HepG2 (cell line): ENCODE results near the gene C2orf49. TPM values are rescaled to one million over a fixed set of nuclear protein-coding genes. Genes with fewer than 3 reads are reported as not detected.
A peak's percentile ranks its signal among the peaks of the same experiment; 100 is the strongest.

ENCODE experiments used
- FOXC1 ChIP-seq: sonication (generic); formaldehyde crosslinking; IDR thresholded peaks from 2 replicates; pipeline ENCODE4 v1.8.0; 2022; ENCODE audit warnings: mild to moderate bottlenecking, missing genetic modification reagents, borderline replicate concordance
- ISL2 ChIP-seq: sonication (generic); formaldehyde crosslinking; IDR thresholded peaks from 2 replicates; pipeline ENCODE4 v1.5.0; 2020; ENCODE audit warnings: missing genetic modification reagents
- KAT7 ChIP-seq: IDR thresholded peaks from 2 replicates; pipeline ENCODE4 v1.6.1; 2018; ENCODE audit warnings: borderline replicate concordance, missing compliant biosample characterization
- KMT2A ChIP-seq: sonication (generic); formaldehyde crosslinking; IDR thresholded peaks from 2 replicates; pipeline ENCODE4 v1.4.0; 2020; ENCODE audit warnings: missing genetic modification reagents
- SKI ChIP-seq: fragments of 450-650 bp; IDR thresholded peaks from one replicate; pipeline ENCODE4 v1.6.1; 2018; ENCODE audit warnings: mild to moderate bottlenecking; ENCODE audit not compliant: partially characterized antibody
- SMC3 ChIP-seq: IDR thresholded peaks from 2 replicates; pipeline ENCODE4 v1.6.1; 2011; ENCODE audit warnings: low read length, improper control_type of control experiment
- SNAI1 ChIP-seq: sonication (generic); formaldehyde crosslinking; IDR thresholded peaks from 2 replicates; pipeline ENCODE4 v1.5.0; 2020; ENCODE audit warnings: mild to moderate bottlenecking, missing genetic modification reagents, borderline replicate concordance
- THAP11 ChIP-seq: IDR thresholded peaks from 2 replicates; pipeline ENCODE4 v1.6.1; 2016; ENCODE audit warnings: missing biosample characterization, missing genetic modification reagents
- ZNF121 ChIP-seq: sonication (generic); formaldehyde crosslinking; IDR thresholded peaks from 2 replicates; pipeline ENCODE4 v1.5.0; 2020; ENCODE audit warnings: mild to moderate bottlenecking, missing genetic modification reagents
- ZNF333 ChIP-seq: sonication (generic); formaldehyde crosslinking; IDR thresholded peaks from 2 replicates; pipeline ENCODE4 v1.4.0; 2020; ENCODE audit warnings: mild to moderate bottlenecking, missing genetic modification reagents, borderline replicate concordance
- ZNF761 ChIP-seq: sonication (generic); formaldehyde crosslinking; conservative IDR thresholded peaks from 2 replicates; pipeline ENCODE4 v1.4.0; 2020; ENCODE audit warnings: mild to moderate bottlenecking, missing genetic modification reagents
- ZSCAN20 ChIP-seq: sonication (generic); formaldehyde crosslinking; IDR thresholded peaks from 2 replicates; pipeline ENCODE4 v1.4.0; 2020; ENCODE audit warnings: missing genetic modification reagents, mild to moderate bottlenecking, borderline replicate concordance
- polyA plus RNA-seq, 8 experiments: library from polyadenylated mRNA; depleted of rRNA in 3 of 8; stranded (reverse) in 7 of 8; unstranded in 1 of 8; fragments of >200 nt; fragmentation: Illumina TruSeq in 4 of 8; extraction: Trizol in 4 of 8; gene quantifications; 2 replicates each; pipeline versions ENCODE4 v1.2.1 to v1.2.3, GENCODE V29; 2011 to 2016; ENCODE audit warnings: low read depth in 4 of 8, missing spikeins in 1 of 8, mixed read lengths in 1 of 8; ENCODE audit not compliant: insufficient read depth in 1 of 8
- total RNA-seq, 5 experiments: library from RNA; depleted of rRNA; stranded (reverse); fragments of >200 nt; fragmentation: Illumina TruSeq; extraction: Trizol; gene quantifications; 2 replicates each; pipeline ENCODE4 v1.2.3, GENCODE V29; 2016; ENCODE audit warnings: low read depth in 1 of 5
- TF ChIP-seq, protein P1 (sequence below): sonication (generic); formaldehyde crosslinking; IDR thresholded peaks from 2 replicates; pipeline ENCODE4 v1.5.1; 2020; ENCODE audit warnings: missing genetic modification reagents, mild to moderate bottlenecking, borderline replicate concordance
- TF ChIP-seq, protein P2 (sequence below): sonication (generic); formaldehyde crosslinking; IDR thresholded peaks from 2 replicates; pipeline ENCODE4 v1.4.0; 2020; ENCODE audit warnings: missing genetic modification reagents
- TF ChIP-seq, protein P3 (sequence below): sonication (generic); formaldehyde crosslinking; IDR thresholded peaks from 2 replicates; pipeline ENCODE4 v1.5.0; 2020; ENCODE audit warnings: missing genetic modification reagents
- TF ChIP-seq, protein P4 (sequence below): sonication (generic); formaldehyde crosslinking; IDR thresholded peaks from 2 replicates; pipeline ENCODE4 v1.5.0; 2020; ENCODE audit warnings: missing genetic modification reagents
- TF ChIP-seq, protein P5 (sequence below): sonication (generic); formaldehyde crosslinking; IDR thresholded peaks from 2 replicates; pipeline ENCODE4 v1.8.1; 2023; ENCODE audit warnings: mild to moderate bottlenecking, missing genetic modification reagents

The C2orf49 gene
- total and polyA plus RNA-seq, 2 of the 13 experiments (the other 11 are each of a cell fraction or from before 2014, with no cell fraction given), result 24.7 to 28.8 TPM

DNA sequence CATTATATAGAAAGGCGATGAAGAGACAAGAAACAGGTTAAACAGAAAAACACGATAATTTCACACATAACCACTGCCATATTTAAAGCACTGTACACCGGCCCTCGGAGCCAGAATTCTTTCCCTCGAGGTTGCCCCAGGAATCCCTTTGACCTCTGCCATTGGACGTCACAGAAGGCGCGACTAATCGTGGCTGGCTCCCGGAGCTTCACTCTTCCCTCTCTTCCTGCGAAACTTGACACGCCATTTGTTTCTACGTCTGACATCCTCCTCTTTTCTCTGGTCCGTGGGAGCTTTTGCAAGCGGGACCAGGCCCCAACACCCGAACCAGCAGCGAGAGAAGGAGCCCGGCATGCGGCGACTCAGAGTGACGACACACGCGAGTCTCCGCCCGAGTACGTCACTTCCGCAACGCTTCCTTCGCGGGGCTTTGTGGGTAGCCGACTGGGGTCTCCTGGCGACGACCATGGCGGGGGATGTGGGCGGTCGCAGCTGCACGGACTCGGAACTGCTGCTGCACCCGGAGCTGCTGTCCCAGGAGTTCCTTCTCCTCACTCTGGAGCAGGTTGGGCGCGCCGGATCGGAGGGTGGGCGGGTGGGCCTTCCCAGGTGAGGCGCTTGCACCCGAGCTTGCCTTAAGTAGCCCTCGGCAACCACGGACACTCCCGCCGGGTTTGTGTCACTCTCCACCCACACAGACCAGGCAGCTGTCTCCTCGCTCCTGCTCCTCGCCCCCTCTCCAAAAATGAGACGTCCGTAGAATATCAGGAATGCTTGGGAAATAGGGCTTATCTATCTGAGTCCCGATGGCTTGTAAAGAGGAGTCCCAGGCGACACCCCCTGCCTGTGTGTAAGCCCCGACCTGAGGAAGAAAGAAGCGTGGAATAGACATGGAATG is at the start of gene C2orf49 (continued):
- no peak for TF ChIP-seq ZNF121 (CRISPR knock-in tag)
- TF ChIP-seq, protein P1, sequence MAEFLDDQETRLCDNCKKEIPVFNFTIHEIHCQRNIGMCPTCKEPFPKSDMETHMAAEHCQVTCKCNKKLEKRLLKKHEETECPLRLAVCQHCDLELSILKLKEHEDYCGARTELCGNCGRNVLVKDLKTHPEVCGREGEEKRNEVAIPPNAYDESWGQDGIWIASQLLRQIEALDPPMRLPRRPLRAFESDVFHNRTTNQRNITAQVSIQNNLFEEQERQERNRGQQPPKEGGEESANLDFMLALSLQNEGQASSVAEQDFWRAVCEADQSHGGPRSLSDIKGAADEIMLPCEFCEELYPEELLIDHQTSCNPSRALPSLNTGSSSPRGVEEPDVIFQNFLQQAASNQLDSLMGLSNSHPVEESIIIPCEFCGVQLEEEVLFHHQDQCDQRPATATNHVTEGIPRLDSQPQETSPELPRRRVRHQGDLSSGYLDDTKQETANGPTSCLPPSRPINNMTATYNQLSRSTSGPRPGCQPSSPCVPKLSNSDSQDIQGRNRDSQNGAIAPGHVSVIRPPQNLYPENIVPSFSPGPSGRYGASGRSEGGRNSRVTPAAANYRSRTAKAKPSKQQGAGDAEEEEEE, result no peak
- TF ChIP-seq, protein P2, sequence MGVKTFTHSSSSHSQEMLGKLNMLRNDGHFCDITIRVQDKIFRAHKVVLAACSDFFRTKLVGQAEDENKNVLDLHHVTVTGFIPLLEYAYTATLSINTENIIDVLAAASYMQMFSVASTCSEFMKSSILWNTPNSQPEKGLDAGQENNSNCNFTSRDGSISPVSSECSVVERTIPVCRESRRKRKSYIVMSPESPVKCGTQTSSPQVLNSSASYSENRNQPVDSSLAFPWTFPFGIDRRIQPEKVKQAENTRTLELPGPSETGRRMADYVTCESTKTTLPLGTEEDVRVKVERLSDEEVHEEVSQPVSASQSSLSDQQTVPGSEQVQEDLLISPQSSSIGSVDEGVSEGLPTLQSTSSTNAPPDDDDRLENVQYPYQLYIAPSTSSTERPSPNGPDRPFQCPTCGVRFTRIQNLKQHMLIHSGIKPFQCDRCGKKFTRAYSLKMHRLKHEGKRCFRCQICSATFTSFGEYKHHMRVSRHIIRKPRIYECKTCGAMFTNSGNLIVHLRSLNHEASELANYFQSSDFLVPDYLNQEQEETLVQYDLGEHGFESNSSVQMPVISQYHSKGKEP (CRISPR knock-in tag), result no peak
- TF ChIP-seq ISL2 (CRISPR knock-in tag), result peak; percentile 13; the same call in 1 of the 2 replicates
- TF ChIP-seq, protein P3, sequence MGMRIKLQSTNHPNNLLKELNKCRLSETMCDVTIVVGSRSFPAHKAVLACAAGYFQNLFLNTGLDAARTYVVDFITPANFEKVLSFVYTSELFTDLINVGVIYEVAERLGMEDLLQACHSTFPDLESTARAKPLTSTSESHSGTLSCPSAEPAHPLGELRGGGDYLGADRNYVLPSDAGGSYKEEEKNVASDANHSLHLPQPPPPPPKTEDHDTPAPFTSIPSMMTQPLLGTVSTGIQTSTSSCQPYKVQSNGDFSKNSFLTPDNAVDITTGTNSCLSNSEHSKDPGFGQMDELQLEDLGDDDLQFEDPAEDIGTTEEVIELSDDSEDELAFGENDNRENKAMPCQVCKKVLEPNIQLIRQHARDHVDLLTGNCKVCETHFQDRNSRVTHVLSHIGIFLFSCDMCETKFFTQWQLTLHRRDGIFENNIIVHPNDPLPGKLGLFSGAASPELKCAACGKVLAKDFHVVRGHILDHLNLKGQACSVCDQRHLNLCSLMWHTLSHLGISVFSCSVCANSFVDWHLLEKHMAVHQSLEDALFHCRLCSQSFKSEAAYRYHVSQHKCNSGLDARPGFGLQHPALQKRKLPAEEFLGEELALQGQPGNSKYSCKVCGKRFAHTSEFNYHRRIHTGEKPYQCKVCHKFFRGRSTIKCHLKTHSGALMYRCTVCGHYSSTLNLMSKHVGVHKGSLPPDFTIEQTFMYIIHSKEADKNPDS (CRISPR knock-in tag), result no peak
- peak; percentile 71; the same call in 1 of the 2 replicates for TF ChIP-seq SNAI1
- 0 out of 2 replicates have a peak, but pooled peaks have one; percentile 60 for TF ChIP-seq ZNF761 (CRISPR knock-in tag)
- peak; percentile 97 for TF ChIP-seq KMT2A (CRISPR knock-in tag)
- peak; percentile 94 for TF ChIP-seq THAP11
- no peak for TF ChIP-seq ZNF333 (CRISPR knock-in tag)
- peak; percentile 58 for TF ChIP-seq FOXC1
- no peak for TF ChIP-seq SMC3
- TF ChIP-seq, protein P4, sequence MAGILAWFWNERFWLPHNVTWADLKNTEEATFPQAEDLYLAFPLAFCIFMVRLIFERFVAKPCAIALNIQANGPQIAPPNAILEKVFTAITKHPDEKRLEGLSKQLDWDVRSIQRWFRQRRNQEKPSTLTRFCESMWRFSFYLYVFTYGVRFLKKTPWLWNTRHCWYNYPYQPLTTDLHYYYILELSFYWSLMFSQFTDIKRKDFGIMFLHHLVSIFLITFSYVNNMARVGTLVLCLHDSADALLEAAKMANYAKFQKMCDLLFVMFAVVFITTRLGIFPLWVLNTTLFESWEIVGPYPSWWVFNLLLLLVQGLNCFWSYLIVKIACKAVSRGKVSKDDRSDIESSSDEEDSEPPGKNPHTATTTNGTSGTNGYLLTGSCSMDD (CRISPR knock-in tag), result no peak
- TF ChIP-seq SKI, result peak; percentile 39
- no peak for TF ChIP-seq KAT7
- TF ChIP-seq, protein P5, sequence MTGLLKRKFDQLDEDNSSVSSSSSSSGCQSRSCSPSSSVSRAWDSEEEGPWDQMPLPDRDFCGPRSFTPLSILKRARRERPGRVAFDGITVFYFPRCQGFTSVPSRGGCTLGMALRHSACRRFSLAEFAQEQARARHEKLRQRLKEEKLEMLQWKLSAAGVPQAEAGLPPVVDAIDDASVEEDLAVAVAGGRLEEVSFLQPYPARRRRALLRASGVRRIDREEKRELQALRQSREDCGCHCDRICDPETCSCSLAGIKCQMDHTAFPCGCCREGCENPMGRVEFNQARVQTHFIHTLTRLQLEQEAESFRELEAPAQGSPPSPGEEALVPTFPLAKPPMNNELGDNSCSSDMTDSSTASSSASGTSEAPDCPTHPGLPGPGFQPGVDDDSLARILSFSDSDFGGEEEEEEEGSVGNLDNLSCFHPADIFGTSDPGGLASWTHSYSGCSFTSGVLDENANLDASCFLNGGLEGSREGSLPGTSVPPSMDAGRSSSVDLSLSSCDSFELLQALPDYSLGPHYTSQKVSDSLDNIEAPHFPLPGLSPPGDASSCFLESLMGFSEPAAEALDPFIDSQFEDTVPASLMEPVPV (CRISPR knock-in tag), result peak; percentile 76
- TF ChIP-seq ZSCAN20, result no peak
